Measurements from ENCODE around the gene POMT1. TPM values are rescaled to one million over a fixed set of nuclear protein-coding genes. Genes with fewer than 3 reads are reported as not detected.

Gene POMT1
- total and polyA plus RNA-seq, 2 of the 8 experiments (the other 6 are each of a cell fraction or from before 2014, with no cell fraction given): 22.3 to 33.2 TPM

DNA sequence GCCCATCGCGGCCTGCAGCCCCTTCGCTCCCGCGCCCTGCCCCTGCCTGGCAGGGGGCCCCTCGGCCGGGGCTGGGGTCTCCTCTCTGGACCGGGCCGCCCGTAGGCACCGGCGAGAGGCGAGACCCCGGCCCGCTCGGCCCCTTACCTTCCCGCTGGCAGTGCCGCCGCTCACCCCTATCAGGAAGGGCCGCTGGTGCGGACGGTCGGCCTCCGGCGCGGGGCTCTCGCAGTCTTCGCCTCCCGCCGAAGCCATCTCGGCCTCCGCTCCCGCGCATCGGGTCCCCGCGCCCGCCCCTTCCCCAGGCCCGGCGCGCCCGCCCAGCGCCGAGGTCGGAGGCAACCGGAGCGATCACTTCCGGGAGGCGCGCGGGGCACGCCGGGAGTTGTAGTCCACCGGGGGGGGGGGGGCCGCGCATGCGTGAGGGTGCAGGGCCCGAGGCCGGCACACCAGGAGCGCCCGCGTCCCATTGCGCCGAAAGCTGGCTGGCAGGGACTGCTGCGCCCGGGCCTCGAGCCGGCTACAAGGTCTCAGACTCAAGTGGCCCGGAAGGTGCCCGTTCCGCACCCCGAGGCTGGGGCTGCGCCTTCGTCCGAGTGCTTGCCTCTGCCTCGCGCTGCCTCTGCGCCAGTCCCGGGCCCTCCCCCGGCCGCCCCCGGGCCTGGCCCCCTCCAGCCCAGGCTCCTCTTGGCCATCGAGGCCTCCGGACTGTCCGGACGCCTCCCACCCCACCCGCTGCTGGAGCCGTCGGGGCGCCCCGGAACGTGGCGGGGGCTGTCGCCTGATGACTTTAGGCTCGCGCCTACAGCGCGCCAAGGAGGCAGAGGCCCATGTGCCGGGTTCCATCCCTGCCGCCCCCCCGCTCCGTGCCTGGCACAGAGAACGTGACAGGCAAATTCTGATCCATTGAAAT lies 28.5 kb downstream of the POMT1 start, which contains the start of gene UCK1 (continued):
- TF ChIP-seq, protein P1, sequence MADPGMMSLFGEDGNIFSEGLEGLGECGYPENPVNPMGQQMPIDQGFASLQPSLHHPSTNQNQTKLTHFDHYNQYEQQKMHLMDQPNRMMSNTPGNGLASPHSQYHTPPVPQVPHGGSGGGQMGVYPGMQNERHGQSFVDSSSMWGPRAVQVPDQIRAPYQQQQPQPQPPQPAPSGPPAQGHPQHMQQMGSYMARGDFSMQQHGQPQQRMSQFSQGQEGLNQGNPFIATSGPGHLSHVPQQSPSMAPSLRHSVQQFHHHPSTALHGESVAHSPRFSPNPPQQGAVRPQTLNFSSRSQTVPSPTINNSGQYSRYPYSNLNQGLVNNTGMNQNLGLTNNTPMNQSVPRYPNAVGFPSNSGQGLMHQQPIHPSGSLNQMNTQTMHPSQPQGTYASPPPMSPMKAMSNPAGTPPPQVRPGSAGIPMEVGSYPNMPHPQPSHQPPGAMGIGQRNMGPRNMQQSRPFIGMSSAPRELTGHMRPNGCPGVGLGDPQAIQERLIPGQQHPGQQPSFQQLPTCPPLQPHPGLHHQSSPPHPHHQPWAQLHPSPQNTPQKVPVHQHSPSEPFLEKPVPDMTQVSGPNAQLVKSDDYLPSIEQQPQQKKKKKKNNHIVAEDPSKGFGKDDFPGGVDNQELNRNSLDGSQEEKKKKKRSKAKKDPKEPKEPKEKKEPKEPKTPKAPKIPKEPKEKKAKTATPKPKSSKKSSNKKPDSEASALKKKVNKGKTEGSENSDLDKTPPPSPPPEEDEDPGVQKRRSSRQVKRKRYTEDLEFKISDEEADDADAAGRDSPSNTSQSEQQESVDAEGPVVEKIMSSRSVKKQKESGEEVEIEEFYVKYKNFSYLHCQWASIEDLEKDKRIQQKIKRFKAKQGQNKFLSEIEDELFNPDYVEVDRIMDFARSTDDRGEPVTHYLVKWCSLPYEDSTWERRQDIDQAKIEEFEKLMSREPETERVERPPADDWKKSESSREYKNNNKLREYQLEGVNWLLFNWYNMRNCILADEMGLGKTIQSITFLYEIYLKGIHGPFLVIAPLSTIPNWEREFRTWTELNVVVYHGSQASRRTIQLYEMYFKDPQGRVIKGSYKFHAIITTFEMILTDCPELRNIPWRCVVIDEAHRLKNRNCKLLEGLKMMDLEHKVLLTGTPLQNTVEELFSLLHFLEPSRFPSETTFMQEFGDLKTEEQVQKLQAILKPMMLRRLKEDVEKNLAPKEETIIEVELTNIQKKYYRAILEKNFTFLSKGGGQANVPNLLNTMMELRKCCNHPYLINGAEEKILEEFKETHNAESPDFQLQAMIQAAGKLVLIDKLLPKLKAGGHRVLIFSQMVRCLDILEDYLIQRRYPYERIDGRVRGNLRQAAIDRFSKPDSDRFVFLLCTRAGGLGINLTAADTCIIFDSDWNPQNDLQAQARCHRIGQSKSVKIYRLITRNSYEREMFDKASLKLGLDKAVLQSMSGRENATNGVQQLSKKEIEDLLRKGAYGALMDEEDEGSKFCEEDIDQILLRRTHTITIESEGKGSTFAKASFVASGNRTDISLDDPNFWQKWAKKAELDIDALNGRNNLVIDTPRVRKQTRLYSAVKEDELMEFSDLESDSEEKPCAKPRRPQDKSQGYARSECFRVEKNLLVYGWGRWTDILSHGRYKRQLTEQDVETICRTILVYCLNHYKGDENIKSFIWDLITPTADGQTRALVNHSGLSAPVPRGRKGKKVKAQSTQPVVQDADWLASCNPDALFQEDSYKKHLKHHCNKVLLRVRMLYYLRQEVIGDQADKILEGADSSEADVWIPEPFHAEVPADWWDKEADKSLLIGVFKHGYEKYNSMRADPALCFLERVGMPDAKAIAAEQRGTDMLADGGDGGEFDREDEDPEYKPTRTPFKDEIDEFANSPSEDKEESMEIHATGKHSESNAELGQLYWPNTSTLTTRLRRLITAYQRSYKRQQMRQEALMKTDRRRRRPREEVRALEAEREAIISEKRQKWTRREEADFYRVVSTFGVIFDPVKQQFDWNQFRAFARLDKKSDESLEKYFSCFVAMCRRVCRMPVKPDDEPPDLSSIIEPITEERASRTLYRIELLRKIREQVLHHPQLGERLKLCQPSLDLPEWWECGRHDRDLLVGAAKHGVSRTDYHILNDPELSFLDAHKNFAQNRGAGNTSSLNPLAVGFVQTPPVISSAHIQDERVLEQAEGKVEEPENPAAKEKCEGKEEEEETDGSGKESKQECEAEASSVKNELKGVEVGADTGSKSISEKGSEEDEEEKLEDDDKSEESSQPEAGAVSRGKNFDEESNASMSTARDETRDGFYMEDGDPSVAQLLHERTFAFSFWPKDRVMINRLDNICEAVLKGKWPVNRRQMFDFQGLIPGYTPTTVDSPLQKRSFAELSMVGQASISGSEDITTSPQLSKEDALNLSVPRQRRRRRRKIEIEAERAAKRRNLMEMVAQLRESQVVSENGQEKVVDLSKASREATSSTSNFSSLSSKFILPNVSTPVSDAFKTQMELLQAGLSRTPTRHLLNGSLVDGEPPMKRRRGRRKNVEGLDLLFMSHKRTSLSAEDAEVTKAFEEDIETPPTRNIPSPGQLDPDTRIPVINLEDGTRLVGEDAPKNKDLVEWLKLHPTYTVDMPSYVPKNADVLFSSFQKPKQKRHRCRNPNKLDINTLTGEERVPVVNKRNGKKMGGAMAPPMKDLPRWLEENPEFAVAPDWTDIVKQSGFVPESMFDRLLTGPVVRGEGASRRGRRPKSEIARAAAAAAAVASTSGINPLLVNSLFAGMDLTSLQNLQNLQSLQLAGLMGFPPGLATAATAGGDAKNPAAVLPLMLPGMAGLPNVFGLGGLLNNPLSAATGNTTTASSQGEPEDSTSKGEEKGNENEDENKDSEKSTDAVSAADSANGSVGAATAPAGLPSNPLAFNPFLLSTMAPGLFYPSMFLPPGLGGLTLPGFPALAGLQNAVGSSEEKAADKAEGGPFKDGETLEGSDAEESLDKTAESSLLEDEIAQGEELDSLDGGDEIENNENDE (IDR thresholded peaks at IDR 0.05; ENCODE audit: insufficient replicate concordance, low read length): no peak
- TF ChIP-seq, protein P2, sequence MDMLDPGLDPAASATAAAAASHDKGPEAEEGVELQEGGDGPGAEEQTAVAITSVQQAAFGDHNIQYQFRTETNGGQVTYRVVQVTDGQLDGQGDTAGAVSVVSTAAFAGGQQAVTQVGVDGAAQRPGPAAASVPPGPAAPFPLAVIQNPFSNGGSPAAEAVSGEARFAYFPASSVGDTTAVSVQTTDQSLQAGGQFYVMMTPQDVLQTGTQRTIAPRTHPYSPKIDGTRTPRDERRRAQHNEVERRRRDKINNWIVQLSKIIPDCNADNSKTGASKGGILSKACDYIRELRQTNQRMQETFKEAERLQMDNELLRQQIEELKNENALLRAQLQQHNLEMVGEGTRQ (IDR thresholded peaks at IDR 0.05; ENCODE audit: low read length): no peak
